H1 (cell line): ENCODE measurements around the gene DNAI2. TPM values are rescaled to one million over a fixed set of nuclear protein-coding genes. Genes with fewer than 3 reads are reported as not detected.

Experiments
- CTCF ChIA-PET: fragments of 300-600 bp; sonication (Branson Sonifier 250); formaldehyde crosslinking; loops from one replicate; lab custom pipeline; 2021; ENCODE audit not compliant: partially characterized antibody; lab: Charles Lee
- POLR2A ChIA-PET: fragments of 300-600 bp; sonication (Branson Sonifier 250); formaldehyde crosslinking; loops from one replicate; lab custom pipeline; 2021; ENCODE audit warnings: inconsistent platforms; ENCODE audit not compliant: partially characterized antibody; lab: Charles Lee
- DNase-seq, 2 experiments: peaks; one replicate each; pipeline versions ENCODE4 v3.0.0 to v3.0.0-alpha.2; 2010 to 2022; ENCODE audit warnings: low spot score in 2 of 2, low read depth in 1 of 2, mixed read lengths in 1 of 2
- FAIRE-seq: peaks from 2 replicates; lab custom pipeline; 2011; peaks lifted over from hg19 to GRCh38; lab: Jason Lieb, UNC
- H2AFZ ChIP-seq: 2 replicates; pipeline ENCODE4 v1.8.1; 2012; ENCODE audit warnings: low read length, inconsistent platforms
- H2AK5ac ChIP-seq: 2 replicates; pipeline ENCODE4 v1.6.1; 2013; ENCODE audit warnings: low read depth, low read length
- H2BK120ac ChIP-seq: replicated peaks from 2 replicates; pipeline ENCODE3; 2013; ENCODE audit warnings: low read depth, low read length, inconsistent platforms
- H2BK12ac ChIP-seq: 2 replicates; pipeline ENCODE4 v1.6.1; 2013; ENCODE audit warnings: low read depth, low read length
- H2BK15ac ChIP-seq: 2 replicates; pipeline ENCODE4 v1.6.1; 2013; ENCODE audit warnings: low read length
- H2BK20ac ChIP-seq: 2 replicates; pipeline ENCODE4 v1.6.1; 2013; ENCODE audit warnings: low read length
- H2BK5ac ChIP-seq: 2 replicates; pipeline ENCODE4 v1.6.1; 2013; ENCODE audit warnings: low read depth, low read length
- H3K14ac ChIP-seq: 2 replicates; pipeline ENCODE4 v1.6.1; 2013; ENCODE audit warnings: inconsistent platforms; ENCODE audit not compliant: insufficient read length
- H3K18ac ChIP-seq: 2 replicates; pipeline ENCODE4 v1.6.1; 2013; ENCODE audit warnings: low read length; ENCODE audit errors: extremely low read depth
- H3K23ac ChIP-seq: 2 replicates; pipeline ENCODE4 v1.6.1; 2013; ENCODE audit warnings: inconsistent platforms; ENCODE audit not compliant: insufficient read length
- H3K23me2 ChIP-seq: 2 replicates; pipeline ENCODE4 v1.6.1; 2013; ENCODE audit warnings: low read depth, low read length
- H3K27ac ChIP-seq: 2 replicates; pipeline ENCODE4 v1.6.1; 2011; ENCODE audit warnings: low read depth, low read length, inconsistent platforms
- H3K27me3 ChIP-seq, 4 experiments: replicated peaks in 1 of 4; 1 replicate in 1 of 4; 2 replicates in 3 of 4; pipeline versions ENCODE4 v1.6.1 to v1.8.1; 2011 to 2013; ENCODE audit warnings: low read length in 3 of 4, mild to moderate bottlenecking in 3 of 4, inconsistent platforms in 2 of 4, mixed read lengths in 2 of 4, moderate library complexity in 1 of 4; ENCODE audit not compliant: control insufficient read depth in 3 of 4, insufficient read depth in 3 of 4; ENCODE audit errors: extremely low read depth in 1 of 4
- H3K36me3 ChIP-seq, 4 experiments: 2 replicates each; pipeline versions ENCODE4 v1.6.1 to v1.8.1; 2011 to 2013; ENCODE audit warnings: mild to moderate bottlenecking in 4 of 4, low read length in 3 of 4, moderate library complexity in 2 of 4, control low read depth in 1 of 4, inconsistent platforms in 1 of 4; ENCODE audit not compliant: insufficient read depth in 4 of 4, control insufficient read depth in 2 of 4
- H3K4ac ChIP-seq: replicated peaks from 2 replicates; pipeline ENCODE3; 2013; ENCODE audit warnings: low read length, low read depth, mixed read lengths, inconsistent platforms; ENCODE audit not compliant: insufficient read length
- H3K4me1 ChIP-seq, 4 experiments: replicated peaks in 1 of 4; 1 replicate in 1 of 4; 2 replicates in 3 of 4; pipeline versions ENCODE4 v1.6.1 to v1.8.1; 2011 to 2013; ENCODE audit warnings: low read length in 3 of 4, inconsistent platforms in 2 of 4, mixed read lengths in 1 of 4; ENCODE audit not compliant: insufficient read depth in 4 of 4, control insufficient read depth in 3 of 4
- H3K4me2 ChIP-seq, 2 experiments: 2 replicates each; pipeline versions ENCODE4 v1.6.1 to v1.8.1; 2011 to 2013; ENCODE audit warnings: low read depth in 2 of 2, low read length in 2 of 2, control low read depth in 1 of 2, inconsistent platforms in 1 of 2, mild to moderate bottlenecking in 1 of 2; ENCODE audit not compliant: insufficient read depth in 1 of 2
- H3K4me3 ChIP-seq, 4 experiments: fragments of 200-600, 300-600 bp in 1 of 4; sonication (generic), shearing (Covaris generic), sonication (Bioruptor Twin) in 1 of 4; 2 replicates each; pipeline versions ENCODE4 v1.5.1 to v1.8.1; 2011 to 2016; ENCODE audit warnings: low read length in 4 of 4, low read depth in 3 of 4, control low read depth in 2 of 4, inconsistent platforms in 2 of 4, mild to moderate bottlenecking in 2 of 4, mixed read lengths in 1 of 4, moderate library complexity in 1 of 4; ENCODE audit not compliant: insufficient read depth in 2 of 4; ENCODE audit errors: extremely low read depth in 1 of 4
- H3K56ac ChIP-seq: replicated peaks from 2 replicates; pipeline ENCODE3; 2013; ENCODE audit warnings: low read depth, mild to moderate bottlenecking, mixed read lengths, low read length, inconsistent platforms; ENCODE audit not compliant: insufficient read length
- H3K79me1 ChIP-seq: 2 replicates; pipeline ENCODE4 v1.6.1; 2013; ENCODE audit warnings: low read depth, low read length, control low read depth
- H3K79me2 ChIP-seq, 2 experiments: 2 replicates each; pipeline versions ENCODE4 v1.6.1 to v1.8.1; 2012 to 2013; ENCODE audit warnings: low read length in 2 of 2, mild to moderate bottlenecking in 2 of 2, inconsistent platforms in 1 of 2; ENCODE audit not compliant: insufficient read depth in 2 of 2, control insufficient read depth in 1 of 2
- H3K9ac ChIP-seq, 4 experiments: replicated peaks in 1 of 4; 1 replicate in 1 of 4; 2 replicates in 3 of 4; pipeline versions ENCODE4 v1.6.1 to v1.8.1; 2011 to 2013; ENCODE audit warnings: low read depth in 3 of 4, low read length in 3 of 4, control low read depth in 2 of 4, mild to moderate bottlenecking in 2 of 4, moderate library complexity in 2 of 4, inconsistent platforms in 1 of 4; ENCODE audit errors: extremely low read depth in 1 of 4
- H3K9me3 ChIP-seq, 2 experiments: 2 replicates each; pipeline versions ENCODE4 v1.6.1 to v1.8.1; 2012 to 2013; ENCODE audit warnings: mild to moderate bottlenecking in 2 of 2, moderate library complexity in 2 of 2, control low read depth in 1 of 2, inconsistent platforms in 1 of 2, low read depth in 1 of 2, low read length in 1 of 2, mixed read lengths in 1 of 2; ENCODE audit not compliant: insufficient read depth in 2 of 2
- H4K20me1 ChIP-seq, 2 experiments: replicated peaks in 1 of 2; 2 replicates each; pipeline versions ENCODE3 to v1.8.1; 2011 to 2013; ENCODE audit warnings: inconsistent platforms in 2 of 2, low read length in 2 of 2, mild to moderate bottlenecking in 1 of 2; ENCODE audit not compliant: insufficient read depth in 2 of 2, control insufficient read depth in 1 of 2
- H4K5ac ChIP-seq: 2 replicates; pipeline ENCODE4 v1.6.1; 2013; ENCODE audit warnings: low read length, low read depth, mixed read lengths, inconsistent platforms; ENCODE audit not compliant: insufficient read length
- H4K8ac ChIP-seq: 2 replicates; pipeline ENCODE4 v1.8.0; 2013; ENCODE audit warnings: mild to moderate bottlenecking, moderate library complexity, low read length, inconsistent platforms; ENCODE audit not compliant: insufficient read depth; ENCODE audit errors: extremely low read depth
- H4K91ac ChIP-seq: replicated peaks from 2 replicates; pipeline ENCODE3; 2013; ENCODE audit warnings: low read length, mixed read lengths, inconsistent platforms; ENCODE audit not compliant: insufficient read length
- BCL11A ChIP-seq, 2 experiments: IDR thresholded peaks; one replicate each; pipeline ENCODE4 v1.6.1; 2011; ENCODE audit warnings: low read depth in 2 of 2, low read length in 2 of 2, mild to moderate bottlenecking in 2 of 2
- CHD2 ChIP-seq: IDR thresholded peaks from 2 replicates; pipeline ENCODE4 v1.6.1; 2012; ENCODE audit warnings: low read length, improper control_type of control experiment
- GTF2F1 ChIP-seq: IDR thresholded peaks from 2 replicates; pipeline ENCODE4 v1.6.1; 2012; ENCODE audit warnings: low read depth, low read length, improper control_type of control experiment, borderline replicate concordance
- KDM4A ChIP-seq: IDR thresholded peaks from one replicate; pipeline ENCODE4 v1.7.1; 2012; ENCODE audit warnings: low read depth, mild to moderate bottlenecking, moderate library complexity, low read length, inconsistent platforms; ENCODE audit not compliant: severe bottlenecking
- POLR2AphosphoS5 ChIP-seq: IDR thresholded peaks from 2 replicates; pipeline ENCODE4 v1.6.1; 2011; ENCODE audit warnings: low read depth, low read length
- SAP30 ChIP-seq: fragments of 300-600 bp; sonication (generic); IDR thresholded peaks from 2 replicates; pipeline ENCODE4 v1.7.1; 2012; ENCODE audit warnings: low read length, moderate library complexity, mild to moderate bottlenecking, inconsistent platforms; ENCODE audit not compliant: insufficient read depth, insufficient replicate concordance
- SRF ChIP-seq: IDR thresholded peaks from 2 replicates; pipeline ENCODE4 v1.6.1; 2011; ENCODE audit warnings: mild to moderate bottlenecking, low read depth, low read length, moderate library complexity
- WGBS, 2 experiments: shearing (Covaris generic) in 1 of 2; methylation state at CpG; one replicate each; pipeline versions ENCODE4 v1.1.6 to v1.1.7; 2013 to 2015; ENCODE audit warnings: low lambda C conversion rate in 2 of 2, mixed read lengths in 2 of 2, inconsistent platforms in 1 of 2, low coverage in 1 of 2, missing lambda C conversion rate in 1 of 2; ENCODE audit not compliant: insufficient replicate concordance in 2 of 2, insufficient coverage in 1 of 2, insufficient read length in 1 of 2; ENCODE audit errors: extremely low coverage in 1 of 2, missing lambda C conversion rate in 1 of 2; 5-methylcytosine and 5-hydroxymethylcytosine counted together
- polyA plus RNA-seq, 7 experiments: library from polyadenylated mRNA; depleted of rRNA in 3 of 7; stranded (reverse) in 5 of 7; unstranded in 2 of 7; fragments of >200 nt in 5 of 7; fragments of 200-250 nt in 2 of 7; gene quantifications; 1 replicate in 5 of 7; 2 replicates in 1 of 7; 4 replicates in 1 of 7; pipeline versions ENCODE4 v1.2.1 to v1.2.3, GENCODE V29; 2011 to 2013; ENCODE audit warnings: missing spikeins in 2 of 7, mixed read lengths in 2 of 7
- total RNA-seq: library from RNA; stranded (reverse); fragmentation: NEBNext Ultra II Directional; extraction: Animal tissue kit (Norgen Biotek cat#: 25700); gene quantifications from 2 replicates; pipeline ENCODE4 v1.2.1, GENCODE V29; 2021

The DNAI2 gene
- total and polyA plus RNA-seq, 2 of the 8 experiments (the other 6 are each of a cell fraction or from before 2014, with no cell fraction given), result 0.08 to 0.15 TPM

GRCh38 chr17:74332763-74333283, 58.8 kb downstream of the DNAI2 start:
- Histone ChIP-seq H3K4me3 (no peak overlapping the region), H2BK120ac (no peak overlapping the region), H3K23me2 (no peaks in the 10 kb centered on the region; the same call in 1 of the 2 replicates), H3K56ac (no peak overlapping the region), H2BK12ac (peak overlapping the region; percentile 50; the same call in 1 of the 2 replicates), H3K36me3 (no peaks in the 10 kb centered on the region), H3K4me1 (peaks cover 3 to 13% (median 3%) of the 10 kb centered on the region in 4 experiments; a peak in 5 of 7 replicates), H3K23ac (no peak overlapping the region), H3K27me3 (peaks cover 0 to 4% (median 3%) of the 10 kb centered on the region in 4 experiments; a peak in 3 of 7 replicates), H3K79me2 (no peaks in the 10 kb centered on the region), H2AK5ac (no peak overlapping the region), H2BK5ac (no peak overlapping the region), H3K27ac (no peak overlapping the region), H4K5ac (no peak overlapping the region), H2BK15ac (no peak overlapping the region), H2AFZ (peak overlapping the region; percentile 39; the same call in 1 of the 2 replicates), H3K9me3 (peaks cover 7 to 13% of the 10 kb centered on the region in 2 experiments; a peak in 2 of 4 replicates), H4K20me1 (no peaks in the 10 kb centered on the region), H3K14ac (no peak overlapping the region), H4K8ac (no peak overlapping the region), H3K4ac (no peak overlapping the region), H3K79me1 (no peaks in the 10 kb centered on the region), H2BK20ac (no peak overlapping the region), H3K9ac (no peak overlapping the region), H3K4me2 (no peak overlapping the region), H4K91ac (no peak overlapping the region), H3K18ac (peak overlapping the region; percentile 7; the same call in 1 of the 2 replicates)
- FAIRE-seq (no peak), DNase-seq (no peak)
- no peak for TF ChIP-seq KDM4A
- no peak for TF ChIP-seq GTF2F1
- TF ChIP-seq SRF, result no peak
- no peak for TF ChIP-seq SAP30
- no peak for TF ChIP-seq BCL11A (IDR thresholded peaks at IDR 0.05; ENCODE audit: low read depth in 2 of 2, low read length in 2 of 2)
- TF ChIP-seq CHD2, result no peak
- TF ChIP-seq POLR2AphosphoS5, result no peak
- ChIA-PET POLR2A (no interaction called here), CTCF (interaction anchor here (0.7 to 7.3 kb wide), 10 partner anchors 15 to 250 kb away, joined by 3 to 55 read pairs (median 4); partner anchors contain the start of genes BTBD17 and GPR142)
- 74% methylated on average over 11 of the region's 11 CpGs; no CpG with 5 or more reads in 1 of the 2 experiments for WGBS, 2 experiments
